Measurements from ENCODE around the gene HAPLN2. TPM values are rescaled to one million over a fixed set of nuclear protein-coding genes. Genes with fewer than 3 reads are reported as not detected.

Gene HAPLN2
- total RNA-seq, 1 experiment from 2014 or later, result 1.2 TPM

DNA sequence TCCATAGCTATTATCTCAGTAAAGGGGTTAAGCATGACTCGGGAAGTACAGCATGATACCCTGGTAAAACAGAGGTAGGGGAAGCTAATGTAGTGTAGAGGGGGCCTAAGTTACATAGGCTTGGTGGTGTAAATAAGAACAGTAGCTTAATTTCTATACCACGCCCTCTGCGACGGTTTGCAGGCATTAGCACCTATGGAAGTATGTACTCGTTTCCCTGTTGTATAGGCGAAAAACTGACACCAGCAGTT lies 28.1 kb upstream of the HAPLN2 start (continued):
- TF ChIP-seq, protein P1, sequence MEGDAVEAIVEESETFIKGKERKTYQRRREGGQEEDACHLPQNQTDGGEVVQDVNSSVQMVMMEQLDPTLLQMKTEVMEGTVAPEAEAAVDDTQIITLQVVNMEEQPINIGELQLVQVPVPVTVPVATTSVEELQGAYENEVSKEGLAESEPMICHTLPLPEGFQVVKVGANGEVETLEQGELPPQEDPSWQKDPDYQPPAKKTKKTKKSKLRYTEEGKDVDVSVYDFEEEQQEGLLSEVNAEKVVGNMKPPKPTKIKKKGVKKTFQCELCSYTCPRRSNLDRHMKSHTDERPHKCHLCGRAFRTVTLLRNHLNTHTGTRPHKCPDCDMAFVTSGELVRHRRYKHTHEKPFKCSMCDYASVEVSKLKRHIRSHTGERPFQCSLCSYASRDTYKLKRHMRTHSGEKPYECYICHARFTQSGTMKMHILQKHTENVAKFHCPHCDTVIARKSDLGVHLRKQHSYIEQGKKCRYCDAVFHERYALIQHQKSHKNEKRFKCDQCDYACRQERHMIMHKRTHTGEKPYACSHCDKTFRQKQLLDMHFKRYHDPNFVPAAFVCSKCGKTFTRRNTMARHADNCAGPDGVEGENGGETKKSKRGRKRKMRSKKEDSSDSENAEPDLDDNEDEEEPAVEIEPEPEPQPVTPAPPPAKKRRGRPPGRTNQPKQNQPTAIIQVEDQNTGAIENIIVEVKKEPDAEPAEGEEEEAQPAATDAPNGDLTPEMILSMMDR (IDR thresholded peaks at IDR 0.05), result no peak
- TF ChIP-seq RORB (CRISPR knock-in tag; IDR thresholded peaks at IDR 0.05), result no peak
- TF ChIP-seq ZNF138 (CRISPR knock-in tag; conservative IDR thresholded peaks at IDR 0.05), result no peak
- TF ChIP-seq ESRRA (CRISPR knock-in tag; IDR thresholded peaks at IDR 0.05; ENCODE audit: borderline replicate concordance), result no peak
- no peak for TF ChIP-seq IRF2 (CRISPR knock-in tag; IDR thresholded peaks at IDR 0.05; ENCODE audit: borderline replicate concordance, low read depth)
- no peak for TF ChIP-seq OVOL2 (CRISPR knock-in tag; IDR thresholded peaks at IDR 0.05; ENCODE audit: borderline replicate concordance)
- TF ChIP-seq, protein P2, sequence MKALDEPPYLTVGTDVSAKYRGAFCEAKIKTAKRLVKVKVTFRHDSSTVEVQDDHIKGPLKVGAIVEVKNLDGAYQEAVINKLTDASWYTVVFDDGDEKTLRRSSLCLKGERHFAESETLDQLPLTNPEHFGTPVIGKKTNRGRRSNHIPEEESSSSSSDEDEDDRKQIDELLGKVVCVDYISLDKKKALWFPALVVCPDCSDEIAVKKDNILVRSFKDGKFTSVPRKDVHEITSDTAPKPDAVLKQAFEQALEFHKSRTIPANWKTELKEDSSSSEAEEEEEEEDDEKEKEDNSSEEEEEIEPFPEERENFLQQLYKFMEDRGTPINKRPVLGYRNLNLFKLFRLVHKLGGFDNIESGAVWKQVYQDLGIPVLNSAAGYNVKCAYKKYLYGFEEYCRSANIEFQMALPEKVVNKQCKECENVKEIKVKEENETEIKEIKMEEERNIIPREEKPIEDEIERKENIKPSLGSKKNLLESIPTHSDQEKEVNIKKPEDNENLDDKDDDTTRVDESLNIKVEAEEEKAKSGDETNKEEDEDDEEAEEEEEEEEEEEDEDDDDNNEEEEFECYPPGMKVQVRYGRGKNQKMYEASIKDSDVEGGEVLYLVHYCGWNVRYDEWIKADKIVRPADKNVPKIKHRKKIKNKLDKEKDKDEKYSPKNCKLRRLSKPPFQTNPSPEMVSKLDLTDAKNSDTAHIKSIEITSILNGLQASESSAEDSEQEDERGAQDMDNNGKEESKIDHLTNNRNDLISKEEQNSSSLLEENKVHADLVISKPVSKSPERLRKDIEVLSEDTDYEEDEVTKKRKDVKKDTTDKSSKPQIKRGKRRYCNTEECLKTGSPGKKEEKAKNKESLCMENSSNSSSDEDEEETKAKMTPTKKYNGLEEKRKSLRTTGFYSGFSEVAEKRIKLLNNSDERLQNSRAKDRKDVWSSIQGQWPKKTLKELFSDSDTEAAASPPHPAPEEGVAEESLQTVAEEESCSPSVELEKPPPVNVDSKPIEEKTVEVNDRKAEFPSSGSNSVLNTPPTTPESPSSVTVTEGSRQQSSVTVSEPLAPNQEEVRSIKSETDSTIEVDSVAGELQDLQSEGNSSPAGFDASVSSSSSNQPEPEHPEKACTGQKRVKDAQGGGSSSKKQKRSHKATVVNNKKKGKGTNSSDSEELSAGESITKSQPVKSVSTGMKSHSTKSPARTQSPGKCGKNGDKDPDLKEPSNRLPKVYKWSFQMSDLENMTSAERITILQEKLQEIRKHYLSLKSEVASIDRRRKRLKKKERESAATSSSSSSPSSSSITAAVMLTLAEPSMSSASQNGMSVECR (CRISPR knock-in tag; IDR thresholded peaks at IDR 0.05; ENCODE audit: borderline replicate concordance), result no peak
- no peak for TF ChIP-seq FOXP1 (CRISPR knock-in tag; IDR thresholded peaks at IDR 0.05; ENCODE audit: borderline replicate concordance)
- no peak for TF ChIP-seq GRHL2 (CRISPR knock-in tag; IDR thresholded peaks at IDR 0.05; ENCODE audit: insufficient replicate concordance, severe bottlenecking)
- TF ChIP-seq CREB1 (CRISPR knock-in tag; IDR thresholded peaks at IDR 0.05), result no peak
- TF ChIP-seq, protein P3, sequence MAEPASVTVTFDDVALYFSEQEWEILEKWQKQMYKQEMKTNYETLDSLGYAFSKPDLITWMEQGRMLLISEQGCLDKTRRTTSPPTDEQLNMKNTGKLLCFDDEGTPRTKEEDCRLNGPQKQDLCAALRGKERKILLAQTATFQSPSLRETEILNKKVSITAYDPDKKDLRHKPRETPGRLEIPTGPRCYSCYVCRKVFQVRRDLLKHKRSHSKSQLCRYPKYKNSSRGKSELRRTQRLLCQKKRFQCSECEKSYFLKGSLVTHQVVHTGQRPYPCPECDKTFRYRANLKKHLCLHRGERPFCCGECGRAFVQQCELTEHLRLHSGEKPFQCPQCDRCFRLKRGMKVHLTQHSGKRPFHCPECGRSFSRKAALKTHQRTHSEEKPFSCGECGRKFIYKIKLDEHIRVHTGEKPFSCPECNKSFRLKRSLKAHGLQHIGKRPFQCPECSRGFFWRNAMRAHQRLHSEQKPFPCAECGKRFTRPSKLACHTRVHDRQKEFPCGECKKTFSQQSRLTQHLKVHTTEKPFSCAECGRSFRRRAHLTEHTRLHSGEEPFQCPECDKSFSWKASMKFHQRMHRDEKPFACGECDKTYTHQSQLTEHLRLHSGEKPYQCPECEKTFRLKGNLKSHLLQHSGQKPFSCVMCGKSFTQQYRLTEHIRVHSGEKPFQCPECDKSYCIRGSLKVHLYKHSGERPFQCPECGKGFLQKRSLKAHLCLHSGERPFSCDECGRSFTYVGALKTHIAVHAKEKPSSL (CRISPR knock-in tag; conservative IDR thresholded peaks at IDR 0.05), result no peak
- no peak for TF ChIP-seq SMAD4 (CRISPR knock-in tag; IDR thresholded peaks at IDR 0.05)
- TF ChIP-seq ZNF396 (CRISPR knock-in tag; IDR thresholded peaks at IDR 0.05; ENCODE audit: borderline replicate concordance), result no peak

DNA sequence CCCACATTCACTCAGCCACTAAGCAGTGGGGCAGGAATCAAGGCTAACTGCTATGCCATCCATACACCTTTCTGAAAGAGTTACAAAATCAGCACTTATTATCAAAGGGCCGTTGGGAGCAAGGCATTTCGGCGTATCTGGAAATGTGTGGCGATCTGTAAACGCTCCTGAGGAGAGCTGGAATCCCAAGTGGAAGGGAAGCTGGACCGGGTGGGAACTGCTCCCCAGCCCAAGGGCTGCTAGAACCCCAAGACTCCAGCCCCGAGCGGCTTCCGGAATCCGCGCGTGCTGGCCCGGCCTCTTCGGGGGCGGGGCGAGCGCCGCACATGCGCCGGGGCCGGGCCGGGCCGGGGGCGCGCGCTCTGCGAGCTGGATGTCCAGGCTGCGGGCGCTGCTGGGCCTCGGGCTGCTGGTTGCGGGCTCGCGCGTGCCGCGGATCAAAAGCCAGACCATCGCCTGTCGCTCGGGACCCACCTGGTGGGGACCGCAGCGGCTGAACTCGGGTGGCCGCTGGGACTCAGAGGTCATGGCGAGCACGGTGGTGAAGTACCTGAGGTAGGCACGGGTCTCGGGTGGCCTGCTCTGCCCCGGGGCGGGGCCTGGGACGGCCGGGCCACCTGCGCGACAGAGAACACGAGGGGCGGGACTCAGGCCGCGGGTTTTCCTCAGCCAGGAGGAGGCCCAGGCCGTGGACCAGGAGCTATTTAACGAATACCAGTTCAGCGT lies 27.6 kb upstream of the HAPLN2 start, which contains the start of gene NAXE:
Gene NAXE (plus strand): TSS at position 345 of the 726 bp plus-strand sequence. CDS start 29 bp downstream, at position 374.
- ATAC-seq (peak; percentile 91), DNase-seq (ENCODE audit: low spot score) (peak; percentile 81)
- ChIA-PET POLR2A (interaction anchor here (0.6 to 1.8 kb wide), 9 partner anchors 10 to 134 kb away, joined by 3 to 6 read pairs (median 3); partner anchors contain the start of gene GPATCH4), CTCF (interaction anchor here (0.9 to 3.4 kb wide), 21 partner anchors 9 to 336 kb away, joined by 3 to 28 read pairs (median 5); partner anchors contain the start of genes GPATCH4, HAPLN2, MEF2D and TTC24)
- Mint-ChIP-seq H3K27me3 (ENCODE audit: low read depth) (no peaks in the 10 kb centered on the region; the same call in 1 of the 2 replicates), H3K4me1 (peaks cover 16% of the 10 kb centered on the region), H3K36me3 (peaks cover 26% of the 10 kb centered on the region), H3K4me3 (peak within 1 kb of the TSS; percentile 79), H3K27ac (peak within 1 kb of the TSS; percentile 94), H3K9me3 (no peaks in the 10 kb centered on the region)
- TF ChIP-seq, protein P4, sequence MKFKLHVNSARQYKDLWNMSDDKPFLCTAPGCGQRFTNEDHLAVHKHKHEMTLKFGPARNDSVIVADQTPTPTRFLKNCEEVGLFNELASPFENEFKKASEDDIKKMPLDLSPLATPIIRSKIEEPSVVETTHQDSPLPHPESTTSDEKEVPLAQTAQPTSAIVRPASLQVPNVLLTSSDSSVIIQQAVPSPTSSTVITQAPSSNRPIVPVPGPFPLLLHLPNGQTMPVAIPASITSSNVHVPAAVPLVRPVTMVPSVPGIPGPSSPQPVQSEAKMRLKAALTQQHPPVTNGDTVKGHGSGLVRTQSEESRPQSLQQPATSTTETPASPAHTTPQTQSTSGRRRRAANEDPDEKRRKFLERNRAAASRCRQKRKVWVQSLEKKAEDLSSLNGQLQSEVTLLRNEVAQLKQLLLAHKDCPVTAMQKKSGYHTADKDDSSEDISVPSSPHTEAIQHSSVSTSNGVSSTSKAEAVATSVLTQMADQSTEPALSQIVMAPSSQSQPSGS (CRISPR knock-in tag; IDR thresholded peaks at IDR 0.05; ENCODE audit: borderline replicate concordance, low read depth), result no peak
- TF ChIP-seq, protein P5, sequence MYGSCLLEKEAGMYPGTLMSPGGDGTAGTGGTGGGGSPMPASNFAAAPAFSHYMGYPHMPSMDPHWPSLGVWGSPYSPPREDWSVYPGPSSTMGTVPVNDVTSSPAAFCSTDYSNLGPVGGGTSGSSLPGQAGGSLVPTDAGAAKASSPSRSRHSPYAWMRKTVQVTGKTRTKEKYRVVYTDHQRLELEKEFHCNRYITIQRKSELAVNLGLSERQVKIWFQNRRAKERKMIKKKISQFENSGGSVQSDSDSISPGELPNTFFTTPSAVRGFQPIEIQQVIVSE (CRISPR knock-in tag; IDR thresholded peaks at IDR 0.05; ENCODE audit: borderline replicate concordance), result no peak
- TF ChIP-seq, protein P6, sequence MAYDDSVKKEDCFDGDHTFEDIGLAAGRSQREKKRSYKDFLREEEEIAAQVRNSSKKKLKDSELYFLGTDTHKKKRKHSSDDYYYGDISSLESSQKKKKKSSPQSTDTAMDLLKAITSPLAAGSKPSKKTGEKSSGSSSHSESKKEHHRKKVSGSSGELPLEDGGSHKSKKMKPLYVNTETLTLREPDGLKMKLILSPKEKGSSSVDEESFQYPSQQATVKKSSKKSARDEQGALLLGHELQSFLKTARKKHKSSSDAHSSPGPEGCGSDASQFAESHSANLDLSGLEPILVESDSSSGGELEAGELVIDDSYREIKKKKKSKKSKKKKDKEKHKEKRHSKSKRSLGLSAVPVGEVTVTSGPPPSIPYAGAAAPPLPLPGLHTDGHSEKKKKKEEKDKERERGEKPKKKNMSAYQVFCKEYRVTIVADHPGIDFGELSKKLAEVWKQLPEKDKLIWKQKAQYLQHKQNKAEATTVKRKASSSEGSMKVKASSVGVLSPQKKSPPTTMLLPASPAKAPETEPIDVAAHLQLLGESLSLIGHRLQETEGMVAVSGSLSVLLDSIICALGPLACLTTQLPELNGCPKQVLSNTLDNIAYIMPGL (CRISPR knock-in tag; IDR thresholded peaks at IDR 0.05), result 0 out of 2 replicates have a peak, but pooled peaks have one; percentile 36
- TF ChIP-seq, protein P7, sequence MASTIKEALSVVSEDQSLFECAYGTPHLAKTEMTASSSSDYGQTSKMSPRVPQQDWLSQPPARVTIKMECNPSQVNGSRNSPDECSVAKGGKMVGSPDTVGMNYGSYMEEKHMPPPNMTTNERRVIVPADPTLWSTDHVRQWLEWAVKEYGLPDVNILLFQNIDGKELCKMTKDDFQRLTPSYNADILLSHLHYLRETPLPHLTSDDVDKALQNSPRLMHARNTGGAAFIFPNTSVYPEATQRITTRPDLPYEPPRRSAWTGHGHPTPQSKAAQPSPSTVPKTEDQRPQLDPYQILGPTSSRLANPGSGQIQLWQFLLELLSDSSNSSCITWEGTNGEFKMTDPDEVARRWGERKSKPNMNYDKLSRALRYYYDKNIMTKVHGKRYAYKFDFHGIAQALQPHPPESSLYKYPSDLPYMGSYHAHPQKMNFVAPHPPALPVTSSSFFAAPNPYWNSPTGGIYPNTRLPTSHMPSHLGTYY (CRISPR knock-in tag; IDR thresholded peaks at IDR 0.05), result peak; percentile 64; the same call in 1 of the 2 replicates
- TF ChIP-seq ZNF138 (CRISPR knock-in tag; conservative IDR thresholded peaks at IDR 0.05) (no peak), ELF4 (CRISPR knock-in tag; IDR thresholded peaks at IDR 0.05; ENCODE audit: low read depth) (no peak), GABPB1 (CRISPR knock-in tag; IDR thresholded peaks at IDR 0.05) (no peak), NFE2L1 (CRISPR knock-in tag; IDR thresholded peaks at IDR 0.05) (no peak), ZNF671 (CRISPR knock-in tag; IDR thresholded peaks at IDR 0.05) (0 out of 2 replicates have a peak, but pooled peaks have one; percentile 46)
